ENCODE results near the gene CLDN6. TPM values are rescaled to one million over a fixed set of nuclear protein-coding genes. Genes with fewer than 3 reads are reported as not detected.

CLDN6 gene
- total and polyA plus RNA-seq, 9 of the 15 experiments (the other 6 are each of a cell fraction or from before 2014, with no cell fraction given), result 0.22 to 0.75 (median 0.38) TPM; not detected in 3

GRCh38 chr16:3003582-3004270, 14.3 kb downstream of the CLDN6 start (continued):
- no peak for TF ChIP-seq MGA (IDR thresholded peaks at IDR 0.05)
- TF ChIP-seq KLF10 (CRISPR knock-in tag; IDR thresholded peaks at IDR 0.05), result no peak
- no peak for TF ChIP-seq ZNF830 (CRISPR knock-in tag; IDR thresholded peaks at IDR 0.05)
- peak; percentile 96 to 97 for TF ChIP-seq RAD21 (CRISPR knock-in tag; conservative IDR thresholded peaks at IDR 0.05 in 1 of 2, IDR thresholded peaks at IDR 0.05 in 1 of 2)
- no peak for TF ChIP-seq TAF9B (IDR thresholded peaks at IDR 0.05; ENCODE audit: partially characterized antibody)
- TF ChIP-seq ZNF518B (CRISPR knock-in tag; IDR thresholded peaks at IDR 0.05), result no peak
- peak; percentile 68 for TF ChIP-seq JUND (IDR thresholded peaks at IDR 0.05; ENCODE audit: borderline replicate concordance, low read depth, low read length)
- peak; percentile 58; the same call in 1 of the 3 replicates for TF ChIP-seq JUND (tag; IDR thresholded peaks at IDR 0.05; ENCODE audit: borderline replicate concordance, low read depth, low read length)
- TF ChIP-seq GABPB1 (CRISPR knock-in tag; IDR thresholded peaks at IDR 0.05), result no peak
- no peak for TF ChIP-seq NCOA4 (IDR thresholded peaks at IDR 0.05; ENCODE audit: partially characterized antibody)
- no peak for TF ChIP-seq ZBTB34 (CRISPR knock-in tag; IDR thresholded peaks at IDR 0.05)

Data from K562 (cell line).